ENCODE data around the gene NBPF12. TPM values are rescaled to one million over a fixed set of nuclear protein-coding genes. Genes with fewer than 3 reads are reported as not detected.
"Not testable (repeated sequence)": the region's sequence is repeated elsewhere in the genome, so short reads cannot be mapped to it uniquely, and the experiment has no call there.

NBPF12 gene
- total RNA-seq, 2 experiments from 2014 or later = 26.4 TPM

DNA sequence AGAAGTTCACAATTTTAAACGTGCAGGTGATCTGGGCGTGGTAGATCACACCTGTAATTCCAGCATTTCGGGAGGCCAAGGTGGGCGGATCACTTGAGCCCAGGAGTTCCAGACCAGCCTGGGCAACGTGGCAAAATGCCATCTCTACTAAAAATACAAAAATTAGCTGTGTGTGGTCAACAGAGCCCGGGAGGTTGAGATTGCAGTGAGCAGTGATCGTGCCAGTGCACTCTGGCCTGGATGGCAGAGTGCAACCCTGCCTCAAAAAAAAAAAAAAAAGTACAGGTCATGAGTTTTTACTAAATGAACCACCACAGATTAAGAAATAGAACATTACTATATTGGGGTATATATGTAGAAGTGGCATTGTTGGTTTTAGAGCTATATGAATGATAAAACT is 2.2 kb downstream of the NBPF12 start:
- H3K4me1 ChIP-seq (ENCODE audit: insufficient read depth, low read length); CTCF ChIA-PET; H3K4me3 ChIP-seq (ENCODE audit: low read length); H3K9me3 Mint-ChIP-seq; DNase-seq; POLR2A ChIA-PET; H3K27ac ChIP-seq (ENCODE audit: low read depth in 1 of 2, low read length in 2 of 2); H3K9me3 ChIP-seq (ENCODE audit: control insufficient read depth in 1 of 2, insufficient read depth in 1 of 2, low read length in 2 of 2); ATAC-seq (ENCODE audit: poor library complexity); intact Hi-C loops (cut with DNase I, micrococcal nuclease); H3K27me3 Mint-ChIP-seq; H3K27me3 ChIP-seq (ENCODE audit: control insufficient read depth in 1 of 2, insufficient read depth in 2 of 2, low read length in 2 of 2); H3K36me3 Mint-ChIP-seq (ENCODE audit: low read depth); H3K27ac Mint-ChIP-seq; H3K36me3 ChIP-seq (ENCODE audit: insufficient read depth, low read length): not testable (repeated sequence)
- peaks cover 13% of the 10 kb centered on the region for H3K4me1 Mint-ChIP-seq (ENCODE audit: low read depth)
- peak overlapping the region; percentile 83 for H3K4me3 Mint-ChIP-seq

DNA sequence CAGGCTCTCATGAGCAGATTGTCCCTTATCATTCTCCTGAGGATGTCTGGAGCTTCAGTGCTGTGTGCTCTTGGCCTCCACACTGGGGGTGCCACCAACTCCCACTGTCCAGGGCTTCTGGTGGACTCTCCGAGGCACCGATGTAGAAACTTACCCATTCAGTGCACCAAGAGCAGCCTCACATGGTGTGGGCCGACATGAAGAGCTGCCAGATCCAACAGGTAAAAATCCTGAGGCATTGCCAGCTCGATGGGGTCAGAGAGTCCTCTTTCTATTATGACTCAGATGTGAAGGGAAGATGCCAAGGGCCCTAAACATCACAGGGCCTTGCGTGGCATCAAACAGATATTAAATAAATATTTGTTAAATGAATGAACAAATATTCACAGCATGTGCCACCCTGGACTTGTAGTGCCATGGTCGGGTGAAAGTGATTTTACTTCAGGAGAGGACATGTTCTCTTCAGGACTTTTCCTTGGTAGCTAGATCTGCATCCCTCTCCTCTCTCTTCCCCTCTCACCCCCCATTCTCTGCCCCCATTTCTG is 5.3 kb downstream of the NBPF12 start:
- POLR2A ChIA-PET; H3K27ac ChIP-seq (ENCODE audit: low read depth in 1 of 2, low read length in 2 of 2); CTCF ChIA-PET; DNase-seq; H3K9me3 Mint-ChIP-seq; H3K4me3 Mint-ChIP-seq; H3K4me1 ChIP-seq (ENCODE audit: insufficient read depth, low read length); H3K27ac Mint-ChIP-seq; H3K4me3 ChIP-seq (ENCODE audit: low read length); ATAC-seq (ENCODE audit: poor library complexity); H3K36me3 ChIP-seq (ENCODE audit: insufficient read depth, low read length); H3K27me3 ChIP-seq (ENCODE audit: control insufficient read depth in 1 of 2, insufficient read depth in 2 of 2, low read length in 2 of 2); H3K27me3 Mint-ChIP-seq; intact Hi-C loops (cut with DNase I, micrococcal nuclease); H3K9me3 ChIP-seq (ENCODE audit: control insufficient read depth in 1 of 2, insufficient read depth in 1 of 2, low read length in 2 of 2): not testable (repeated sequence)
- peaks cover 10% of the 10 kb centered on the region for H3K36me3 Mint-ChIP-seq (ENCODE audit: low read depth)
- peaks cover 13% of the 10 kb centered on the region for H3K4me1 Mint-ChIP-seq (ENCODE audit: low read depth)

DNA sequence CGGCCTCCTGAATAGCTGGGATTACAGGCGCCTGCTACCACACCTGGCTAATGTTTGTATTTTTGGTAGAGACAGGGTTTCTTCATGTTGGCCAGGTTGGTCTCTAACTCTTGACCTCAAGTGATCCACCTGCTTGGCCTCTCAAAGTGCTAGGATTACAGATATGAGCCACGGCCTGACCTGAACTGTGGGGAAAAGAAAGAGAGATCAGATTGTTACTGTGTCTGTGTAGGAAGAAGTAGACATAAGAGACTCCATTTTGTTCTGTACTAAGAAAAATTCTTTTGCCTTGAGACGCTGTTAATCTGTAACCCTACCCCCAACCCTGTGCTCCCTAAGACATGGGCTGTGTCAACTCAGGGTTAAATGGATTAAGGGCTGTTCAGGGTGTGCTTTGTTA is 10.0 kb downstream of the NBPF12 start:
- CTCF ChIA-PET; ATAC-seq (ENCODE audit: poor library complexity): not testable (repeated sequence)

DNA sequence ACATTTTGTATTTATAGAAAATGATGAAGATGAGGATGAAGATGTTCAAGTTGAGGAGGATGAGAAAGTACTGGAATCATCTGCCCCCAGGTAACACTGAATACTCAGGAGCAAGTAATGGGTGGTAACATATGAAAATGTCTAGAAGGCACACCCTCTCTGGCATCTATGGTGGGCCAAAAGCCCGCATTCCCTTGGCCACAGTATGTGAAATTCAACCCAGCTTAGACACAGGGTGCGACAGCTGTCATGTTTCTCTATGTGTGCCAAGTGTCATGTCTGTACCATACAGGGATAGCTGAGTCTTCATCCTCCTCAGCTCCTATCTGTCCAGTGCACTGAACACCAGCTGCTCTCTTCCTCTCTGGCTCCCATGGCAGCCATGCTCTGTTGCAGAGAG is 26.2 kb downstream of the NBPF12 start:
- POLR2A ChIA-PET; H3K9me3 ChIP-seq (ENCODE audit: control insufficient read depth in 1 of 2, insufficient read depth in 1 of 2, low read length in 2 of 2); H3K4me1 Mint-ChIP-seq (ENCODE audit: low read depth); intact Hi-C loops (cut with DNase I, micrococcal nuclease); CTCF ChIA-PET; H3K4me3 Mint-ChIP-seq; H3K9me3 Mint-ChIP-seq; ATAC-seq (ENCODE audit: poor library complexity); H3K27ac Mint-ChIP-seq; H3K4me1 ChIP-seq (ENCODE audit: insufficient read depth, low read length); H3K27ac ChIP-seq (ENCODE audit: low read depth in 1 of 2, low read length in 2 of 2); H3K4me3 ChIP-seq (ENCODE audit: low read length); H3K36me3 ChIP-seq (ENCODE audit: insufficient read depth, low read length); DNase-seq; H3K27me3 Mint-ChIP-seq; H3K27me3 ChIP-seq (ENCODE audit: control insufficient read depth in 1 of 2, insufficient read depth in 2 of 2, low read length in 2 of 2): not testable (repeated sequence)
- H3K36me3 Mint-ChIP-seq (ENCODE audit: low read depth) = peaks cover 36% of the 10 kb centered on the region

More for the DNA sequence above, 10.0 kb downstream of the NBPF12 start:
- H3K9me3 Mint-ChIP-seq; H3K27ac Mint-ChIP-seq; H3K4me3 Mint-ChIP-seq; DNase-seq; H3K4me3 ChIP-seq (ENCODE audit: low read length); H3K27me3 Mint-ChIP-seq; H3K36me3 ChIP-seq (ENCODE audit: insufficient read depth, low read length); H3K4me1 ChIP-seq (ENCODE audit: insufficient read depth, low read length); H3K27ac ChIP-seq (ENCODE audit: low read depth in 1 of 2, low read length in 2 of 2); H3K9me3 ChIP-seq (ENCODE audit: control insufficient read depth in 1 of 2, insufficient read depth in 1 of 2, low read length in 2 of 2); POLR2A ChIA-PET; H3K27me3 ChIP-seq (ENCODE audit: control insufficient read depth in 1 of 2, insufficient read depth in 2 of 2, low read length in 2 of 2); intact Hi-C loops (cut with DNase I, micrococcal nuclease); H3K4me1 Mint-ChIP-seq (ENCODE audit: low read depth): not testable (repeated sequence)
- peaks cover 17% of the 10 kb centered on the region for H3K36me3 Mint-ChIP-seq (ENCODE audit: low read depth)

DNA sequence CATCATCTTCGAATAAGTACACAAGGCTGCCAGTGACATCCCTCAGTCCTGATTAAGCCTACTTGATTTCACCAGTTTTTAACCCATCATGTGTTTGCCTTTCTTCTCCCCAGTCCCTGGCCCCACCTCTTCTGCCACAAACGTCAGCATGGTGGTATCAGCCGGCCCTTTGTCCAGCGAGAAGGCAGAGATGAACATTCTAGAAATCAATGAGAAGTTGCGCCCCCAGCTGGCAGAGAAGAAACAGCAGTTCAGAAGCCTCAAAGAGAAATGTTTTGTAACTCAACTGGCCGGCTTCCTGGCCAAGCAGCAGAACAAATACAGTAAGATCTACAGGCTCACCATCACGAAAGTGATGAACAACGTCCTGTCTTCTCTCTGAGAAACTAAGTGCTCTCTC is 28.2 kb downstream of the NBPF12 start:
- H3K36me3 ChIP-seq (ENCODE audit: insufficient read depth, low read length); H3K27ac ChIP-seq (ENCODE audit: low read depth in 1 of 2, low read length in 2 of 2); ATAC-seq (ENCODE audit: poor library complexity); CTCF ChIA-PET; H3K9me3 ChIP-seq (ENCODE audit: control insufficient read depth in 1 of 2, insufficient read depth in 1 of 2, low read length in 2 of 2); H3K9me3 Mint-ChIP-seq; H3K27me3 ChIP-seq (ENCODE audit: control insufficient read depth in 1 of 2, insufficient read depth in 2 of 2, low read length in 2 of 2); intact Hi-C loops (cut with DNase I, micrococcal nuclease); H3K4me1 Mint-ChIP-seq (ENCODE audit: low read depth); H3K27ac Mint-ChIP-seq; POLR2A ChIA-PET; H3K4me1 ChIP-seq (ENCODE audit: insufficient read depth, low read length); H3K27me3 Mint-ChIP-seq; H3K4me3 Mint-ChIP-seq; H3K4me3 ChIP-seq (ENCODE audit: low read length): not testable (repeated sequence)
- DNase-seq = peak in 2 of 14 experiments; percentile 4 to 11
- peaks cover 50% of the 10 kb centered on the region for H3K36me3 Mint-ChIP-seq (ENCODE audit: low read depth)
- TF ChIP-seq, protein P1, sequence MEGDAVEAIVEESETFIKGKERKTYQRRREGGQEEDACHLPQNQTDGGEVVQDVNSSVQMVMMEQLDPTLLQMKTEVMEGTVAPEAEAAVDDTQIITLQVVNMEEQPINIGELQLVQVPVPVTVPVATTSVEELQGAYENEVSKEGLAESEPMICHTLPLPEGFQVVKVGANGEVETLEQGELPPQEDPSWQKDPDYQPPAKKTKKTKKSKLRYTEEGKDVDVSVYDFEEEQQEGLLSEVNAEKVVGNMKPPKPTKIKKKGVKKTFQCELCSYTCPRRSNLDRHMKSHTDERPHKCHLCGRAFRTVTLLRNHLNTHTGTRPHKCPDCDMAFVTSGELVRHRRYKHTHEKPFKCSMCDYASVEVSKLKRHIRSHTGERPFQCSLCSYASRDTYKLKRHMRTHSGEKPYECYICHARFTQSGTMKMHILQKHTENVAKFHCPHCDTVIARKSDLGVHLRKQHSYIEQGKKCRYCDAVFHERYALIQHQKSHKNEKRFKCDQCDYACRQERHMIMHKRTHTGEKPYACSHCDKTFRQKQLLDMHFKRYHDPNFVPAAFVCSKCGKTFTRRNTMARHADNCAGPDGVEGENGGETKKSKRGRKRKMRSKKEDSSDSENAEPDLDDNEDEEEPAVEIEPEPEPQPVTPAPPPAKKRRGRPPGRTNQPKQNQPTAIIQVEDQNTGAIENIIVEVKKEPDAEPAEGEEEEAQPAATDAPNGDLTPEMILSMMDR (IDR thresholded peaks at IDR 0.05) = peak; percentile 31

DNA sequence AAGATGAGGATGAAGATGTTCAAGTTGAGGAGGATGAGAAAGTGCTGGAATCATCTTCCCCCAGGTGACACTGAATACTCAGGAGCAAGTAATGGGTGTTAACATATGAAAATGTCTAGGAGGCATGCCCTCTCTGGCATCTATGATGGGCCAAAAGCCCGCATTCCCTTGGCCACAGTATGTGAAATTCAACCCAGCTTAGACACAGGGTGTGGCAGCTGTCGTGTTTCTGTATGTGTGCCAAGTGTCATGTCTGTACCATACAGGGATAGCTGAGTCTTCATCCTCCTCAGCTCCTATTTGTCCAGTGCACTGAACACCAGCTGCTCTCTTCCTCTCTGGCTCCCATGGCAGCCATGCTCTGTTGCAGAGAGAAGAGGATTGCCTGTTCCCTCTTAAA is 32.5 kb downstream of the NBPF12 start:
- not testable (repeated sequence) for H3K27ac Mint-ChIP-seq

DNA sequence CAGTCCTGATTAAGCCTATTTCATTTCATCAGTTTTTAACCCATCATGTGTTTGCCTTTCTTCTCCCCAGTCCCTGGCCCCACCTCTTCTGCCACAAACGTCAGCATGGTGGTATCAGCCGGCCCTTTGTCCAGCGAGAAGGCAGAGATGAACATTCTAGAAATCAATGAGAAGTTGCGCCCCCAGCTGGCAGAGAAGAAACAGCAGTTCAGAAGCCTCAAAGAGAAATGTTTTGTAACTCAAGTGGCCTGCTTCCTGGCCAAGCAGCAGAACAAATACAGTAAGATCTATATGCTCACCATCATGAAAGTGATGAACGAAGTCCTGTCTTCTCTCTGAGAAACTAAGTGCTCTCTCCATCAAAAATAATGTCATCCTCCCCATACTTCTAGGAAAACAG is 34.6 kb downstream of the NBPF12 start:
- not testable (repeated sequence) for H3K9me3 Mint-ChIP-seq, H3K27me3 Mint-ChIP-seq

More for the DNA sequence above, 32.5 kb downstream of the NBPF12 start:
- H3K36me3 Mint-ChIP-seq (ENCODE audit: low read depth) = peaks cover 33% of the 10 kb centered on the region
- H3K4me3 ChIP-seq (ENCODE audit: low read length); H3K9me3 ChIP-seq (ENCODE audit: control insufficient read depth in 1 of 2, insufficient read depth in 1 of 2, low read length in 2 of 2); H3K27me3 Mint-ChIP-seq; H3K4me1 ChIP-seq (ENCODE audit: insufficient read depth, low read length); POLR2A ChIA-PET; H3K27me3 ChIP-seq (ENCODE audit: control insufficient read depth in 1 of 2, insufficient read depth in 2 of 2, low read length in 2 of 2); H3K27ac ChIP-seq (ENCODE audit: low read depth in 1 of 2, low read length in 2 of 2); DNase-seq; H3K4me1 Mint-ChIP-seq (ENCODE audit: low read depth); intact Hi-C loops (cut with DNase I, micrococcal nuclease); H3K9me3 Mint-ChIP-seq; CTCF ChIA-PET; H3K4me3 Mint-ChIP-seq; ATAC-seq (ENCODE audit: poor library complexity): not testable (repeated sequence)
- peaks cover 13% of the 10 kb centered on the region for H3K36me3 ChIP-seq (ENCODE audit: insufficient read depth, low read length)

More for the DNA sequence above, 34.6 kb downstream of the NBPF12 start:
- H3K4me3 ChIP-seq (ENCODE audit: low read length); ATAC-seq (ENCODE audit: poor library complexity); POLR2A ChIA-PET; H3K4me3 Mint-ChIP-seq; CTCF ChIA-PET; intact Hi-C loops (cut with DNase I, micrococcal nuclease); H3K9me3 ChIP-seq (ENCODE audit: control insufficient read depth in 1 of 2, insufficient read depth in 1 of 2, low read length in 2 of 2); H3K27ac ChIP-seq (ENCODE audit: low read depth in 1 of 2, low read length in 2 of 2); H3K4me1 ChIP-seq (ENCODE audit: insufficient read depth, low read length); H3K27me3 ChIP-seq (ENCODE audit: control insufficient read depth in 1 of 2, insufficient read depth in 2 of 2, low read length in 2 of 2); DNase-seq; H3K27ac Mint-ChIP-seq; H3K4me1 Mint-ChIP-seq (ENCODE audit: low read depth): not testable (repeated sequence)
- peaks cover 10% of the 10 kb centered on the region for H3K36me3 ChIP-seq (ENCODE audit: insufficient read depth, low read length)
- H3K36me3 Mint-ChIP-seq (ENCODE audit: low read depth) = peaks cover 23% of the 10 kb centered on the region

Measured in CD4-positive, alpha-beta T cell (primary cell).